HepG2 (cell line): Measurements from ENCODE around the gene CNTROB.

Source experiments
- ASH2L ChIP-seq: fragments of 300-600, 200-600 bp; sonication (generic); IDR thresholded peaks from 2 replicates; pipeline ENCODE4 v1.7.0; 2017; ENCODE audit warnings: low read depth, mild to moderate bottlenecking, moderate library complexity, mixed read lengths, low read length; ENCODE audit not compliant: insufficient read length
- BCL3 ChIP-seq: sonication (generic); formaldehyde crosslinking; IDR thresholded peaks from 2 replicates; pipeline ENCODE4 v1.5.1; 2020; ENCODE audit warnings: mild to moderate bottlenecking, missing genetic modification reagents, moderate library complexity
- GFI1 ChIP-seq: sonication (generic); formaldehyde crosslinking; IDR thresholded peaks from 2 replicates; pipeline ENCODE4 v1.5.0; 2020; ENCODE audit warnings: missing genetic modification reagents, mild to moderate bottlenecking, borderline replicate concordance
- KAT8 ChIP-seq: IDR thresholded peaks from 2 replicates; pipeline ENCODE4 v1.6.1; 2016; ENCODE audit warnings: missing genetic modification reagents, missing compliant biosample characterization
- PRDM10 ChIP-seq: sonication (generic); formaldehyde crosslinking; IDR thresholded peaks from 2 replicates; pipeline ENCODE4 v1.4.0; 2020; ENCODE audit warnings: low read depth, missing genetic modification reagents
- RAD21 ChIP-seq: fragments of 450-650 bp; formaldehyde crosslinking; IDR thresholded peaks from 2 replicates; pipeline ENCODE4 v1.5.0; 2020; ENCODE audit warnings: mild to moderate bottlenecking
- RELA ChIP-seq: sonication (generic); formaldehyde crosslinking; IDR thresholded peaks from 2 replicates; pipeline ENCODE4 v1.4.0; 2020; ENCODE audit warnings: missing genetic modification reagents
- SMC3 ChIP-seq: IDR thresholded peaks from 2 replicates; pipeline ENCODE4 v1.6.1; 2011; ENCODE audit warnings: low read length, improper control_type of control experiment
- ZNF263 ChIP-seq: sonication (generic); formaldehyde crosslinking; IDR thresholded peaks from 2 replicates; pipeline ENCODE4 v1.4.0; 2020; ENCODE audit warnings: missing genetic modification reagents
- ZNF776 ChIP-seq: sonication (generic); formaldehyde crosslinking; IDR thresholded peaks from 2 replicates; pipeline ENCODE4 v1.4.0; 2020; ENCODE audit warnings: mild to moderate bottlenecking, missing genetic modification reagents

DNA sequence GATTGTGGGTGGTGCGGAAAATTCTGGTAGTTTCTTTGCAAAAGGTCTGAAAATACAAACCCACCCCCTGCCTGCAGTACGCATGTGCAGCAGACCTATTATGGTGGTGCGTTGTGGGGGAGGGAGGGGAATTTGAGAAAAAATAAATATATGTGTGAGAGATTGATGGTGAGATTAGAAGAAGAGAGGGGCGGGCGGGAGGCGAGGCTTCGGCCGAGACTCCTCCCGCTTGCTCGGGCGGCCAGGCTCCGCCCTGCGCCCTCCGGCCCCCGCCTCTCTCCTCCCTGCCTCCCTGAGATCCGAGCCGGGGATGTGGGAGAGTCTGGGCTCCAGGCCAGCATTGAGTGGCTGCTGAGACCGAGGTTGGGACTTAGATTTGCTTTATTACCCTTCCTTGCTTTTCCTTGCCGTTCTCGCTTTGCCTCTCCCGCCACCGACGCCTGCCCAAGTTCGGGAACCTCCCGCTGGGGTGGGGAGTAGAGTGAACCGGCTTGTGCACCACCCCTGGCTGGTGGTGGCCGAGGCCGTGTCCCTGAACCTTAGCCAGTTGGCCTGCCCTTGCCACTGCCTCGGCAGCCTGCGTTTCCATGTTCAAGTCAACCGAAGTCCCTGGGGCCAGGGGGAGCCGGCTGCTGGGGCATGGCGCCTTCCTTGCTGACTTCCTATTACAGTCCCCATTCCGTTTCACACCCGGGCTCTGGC lies 44.4 kb upstream of the CNTROB start:
- TF ChIP-seq KAT8 = peak; percentile 45
- peak; percentile 86 for TF ChIP-seq ZNF263
- TF ChIP-seq ASH2L = peak; percentile 59
- no peak for TF ChIP-seq BCL3 (CRISPR knock-in tag)
- peak; percentile 78; the same call in 1 of the 2 replicates for TF ChIP-seq PRDM10
- TF ChIP-seq SMC3 = no peak
- no peak for TF ChIP-seq GFI1 (CRISPR knock-in tag)
- TF ChIP-seq ZNF776 (CRISPR knock-in tag) = no peak
- TF ChIP-seq RAD21 (CRISPR knock-in tag) = no peak
- TF ChIP-seq RELA (CRISPR knock-in tag) = no peak
